ENCODE results near the gene OLFML2B. TPM values are rescaled to one million over a fixed set of nuclear protein-coding genes. Genes with fewer than 3 reads are reported as not detected.
"Not testable (repeated sequence)": the region's sequence is repeated elsewhere in the genome, so short reads cannot be mapped to it uniquely, and the experiment has no call there.

Gene OLFML2B
- total RNA-seq, 1 donor from 2014 or later: 17.5 TPM

DNA sequence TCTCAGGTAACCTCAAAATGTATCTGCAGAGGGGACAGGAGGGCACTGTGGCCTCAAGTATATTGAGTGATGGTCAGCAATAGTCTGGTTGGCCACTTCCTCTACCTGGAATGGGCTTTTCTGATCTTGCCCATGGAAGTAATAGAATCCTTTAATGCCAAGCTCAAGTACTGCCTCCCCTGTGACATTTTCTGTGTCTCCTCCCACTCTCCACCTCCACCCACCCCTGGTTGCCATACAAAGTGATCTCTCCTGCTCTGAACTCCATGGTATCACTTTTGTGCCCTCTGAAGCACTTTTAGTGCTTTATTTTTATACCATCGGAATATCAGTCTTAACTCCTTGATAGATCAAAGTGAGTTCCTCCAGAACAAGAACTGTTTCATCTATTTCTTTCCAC, 36.6 kb upstream of the OLFML2B start:
- H3K4me3 ChIP-seq: no peak overlapping the region
- ATAC-seq (no peak), DNase-seq (no peak)
- no peaks in the 10 kb centered on the region for H3K4me1 ChIP-seq
- no peak overlapping the region for H3K27ac ChIP-seq
- no peaks in the 10 kb centered on the region for H3K9me3 ChIP-seq
- intact Hi-C loops (cut with DNase I): no loop called here
- TF ChIP-seq, protein P1, sequence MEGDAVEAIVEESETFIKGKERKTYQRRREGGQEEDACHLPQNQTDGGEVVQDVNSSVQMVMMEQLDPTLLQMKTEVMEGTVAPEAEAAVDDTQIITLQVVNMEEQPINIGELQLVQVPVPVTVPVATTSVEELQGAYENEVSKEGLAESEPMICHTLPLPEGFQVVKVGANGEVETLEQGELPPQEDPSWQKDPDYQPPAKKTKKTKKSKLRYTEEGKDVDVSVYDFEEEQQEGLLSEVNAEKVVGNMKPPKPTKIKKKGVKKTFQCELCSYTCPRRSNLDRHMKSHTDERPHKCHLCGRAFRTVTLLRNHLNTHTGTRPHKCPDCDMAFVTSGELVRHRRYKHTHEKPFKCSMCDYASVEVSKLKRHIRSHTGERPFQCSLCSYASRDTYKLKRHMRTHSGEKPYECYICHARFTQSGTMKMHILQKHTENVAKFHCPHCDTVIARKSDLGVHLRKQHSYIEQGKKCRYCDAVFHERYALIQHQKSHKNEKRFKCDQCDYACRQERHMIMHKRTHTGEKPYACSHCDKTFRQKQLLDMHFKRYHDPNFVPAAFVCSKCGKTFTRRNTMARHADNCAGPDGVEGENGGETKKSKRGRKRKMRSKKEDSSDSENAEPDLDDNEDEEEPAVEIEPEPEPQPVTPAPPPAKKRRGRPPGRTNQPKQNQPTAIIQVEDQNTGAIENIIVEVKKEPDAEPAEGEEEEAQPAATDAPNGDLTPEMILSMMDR (IDR thresholded peaks at IDR 0.05): no peak
- peaks cover 11% of the 10 kb centered on the region for H3K27me3 ChIP-seq
- no peaks in the 10 kb centered on the region for H3K36me3 ChIP-seq

GRCh38 chr1:162059721-162060120, 36.1 kb upstream of the OLFML2B start:
- DNase-seq (no peak), ATAC-seq (no peak)
- Histone ChIP-seq H3K9me3 (no peaks in the 10 kb centered on the region), H3K4me3 (no peak overlapping the region), H3K36me3 (no peaks in the 10 kb centered on the region), H3K4me1 (no peaks in the 10 kb centered on the region), H3K27ac (no peak overlapping the region), H3K27me3 (peaks cover 5% of the 10 kb centered on the region)
- TF ChIP-seq, protein P1 (IDR thresholded peaks at IDR 0.05): no peak
- intact Hi-C loops (cut with DNase I): loop anchor here (5.0 to 10.0 kb wide), 2 partner anchors 218 to 325 kb away; partner anchors contain the start of gene C1orf226

DNA sequence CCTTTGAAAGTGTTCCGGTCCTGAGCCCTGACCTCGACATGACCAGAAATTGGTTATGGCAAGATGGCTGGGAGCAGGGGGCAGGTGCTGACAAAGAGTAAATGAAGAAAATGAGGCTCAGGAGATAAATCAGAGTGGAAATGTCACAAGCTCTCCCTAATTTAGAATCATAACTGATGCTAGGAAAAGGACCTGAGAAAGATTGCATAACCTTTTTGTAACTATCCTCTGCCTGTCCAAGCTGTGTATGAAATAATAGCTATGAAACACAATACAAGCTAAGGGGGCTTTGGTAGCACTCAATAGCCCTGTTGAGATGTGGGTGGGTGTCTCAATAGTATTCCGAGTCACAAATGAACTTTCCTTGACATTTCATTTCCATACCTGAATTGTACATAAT, 32.9 kb upstream of the OLFML2B start:
- no peaks in the 10 kb centered on the region for H3K4me1 ChIP-seq
- DNase-seq: no peak
- H3K4me3 ChIP-seq: no peak overlapping the region
- H3K27ac ChIP-seq: no peak overlapping the region
- TF ChIP-seq, protein P1 (IDR thresholded peaks at IDR 0.05): no peak
- H3K36me3 ChIP-seq: no peaks in the 10 kb centered on the region
- no peaks in the 10 kb centered on the region for H3K9me3 ChIP-seq
- ATAC-seq: no peak
- H3K27me3 ChIP-seq: no peaks in the 10 kb centered on the region
- intact Hi-C loops (cut with DNase I): loop anchor here (5.0 to 10.0 kb wide), 2 partner anchors 221 to 328 kb away; partner anchors contain the start of gene C1orf226

DNA sequence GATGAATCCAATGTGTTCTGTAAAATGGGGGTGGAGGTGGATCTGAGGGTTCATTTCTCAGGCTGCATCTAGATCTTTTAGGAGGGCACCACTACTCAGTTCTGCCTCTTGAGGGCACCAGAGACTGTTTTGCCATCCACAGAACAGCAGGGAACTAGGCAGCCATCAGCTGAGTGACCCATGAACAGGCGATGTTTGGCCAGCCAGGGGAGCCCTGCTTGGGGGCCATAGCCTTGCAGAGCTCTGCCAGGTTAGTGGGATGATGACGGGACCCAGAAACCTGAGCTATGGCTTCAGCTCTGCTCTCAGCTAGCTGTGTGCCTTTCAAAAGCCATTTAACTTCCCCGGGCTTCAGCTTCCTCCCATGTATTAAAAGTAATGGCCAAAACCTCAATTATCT, 32.4 kb upstream of the OLFML2B start:
- Histone ChIP-seq H3K4me3 (no peak overlapping the region), H3K36me3 (no peaks in the 10 kb centered on the region), H3K9me3 (no peaks in the 10 kb centered on the region), H3K27me3 (no peaks in the 10 kb centered on the region), H3K4me1 (no peaks in the 10 kb centered on the region), H3K27ac (no peak overlapping the region)
- TF ChIP-seq, protein P1 (IDR thresholded peaks at IDR 0.05): peak; percentile 87
- ATAC-seq (peak; percentile 98), DNase-seq (peak; percentile 67)
- intact Hi-C loops (cut with DNase I): loop anchor here (5.0 to 10.0 kb wide), 2 partner anchors 221 to 329 kb away; partner anchors contain the start of gene C1orf226

DNA sequence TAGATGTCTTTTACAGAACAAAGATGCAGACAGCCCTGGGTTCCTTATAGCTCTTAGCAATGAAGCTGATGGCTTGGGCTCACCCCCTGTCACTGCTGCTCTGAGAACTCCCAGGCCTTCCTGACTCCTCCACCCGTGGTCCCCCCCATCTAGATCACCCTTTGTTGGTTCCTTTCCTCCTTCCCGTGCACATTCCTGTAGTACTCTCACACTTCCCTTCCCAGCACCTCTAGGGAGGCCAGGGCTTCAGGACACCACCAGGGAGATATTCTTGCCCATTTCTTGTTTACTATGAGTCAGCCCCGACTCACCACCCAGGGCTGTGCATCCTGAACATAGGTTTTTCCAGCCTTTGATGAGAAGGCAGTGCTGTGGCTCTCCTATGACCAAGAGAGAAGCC, 31.4 kb upstream of the OLFML2B start:
- no peaks in the 10 kb centered on the region for H3K9me3 ChIP-seq
- TF ChIP-seq, protein P1 (IDR thresholded peaks at IDR 0.05): no peak
- H3K4me3 ChIP-seq: no peak overlapping the region
- ATAC-seq (no peak), DNase-seq (no peak)
- no peaks in the 10 kb centered on the region for H3K4me1 ChIP-seq
- no peak overlapping the region for H3K27ac ChIP-seq
- H3K27me3 ChIP-seq: no peaks in the 10 kb centered on the region
- intact Hi-C loops (cut with DNase I): loop anchor here (5.0 to 10.0 kb wide), 2 partner anchors 222 to 330 kb away; partner anchors contain the start of gene C1orf226
- no peaks in the 10 kb centered on the region for H3K36me3 ChIP-seq

- H3K4me1 ChIP-seq, DNase-seq, H3K27me3 ChIP-seq, H3K9me3 ChIP-seq, H3K36me3 ChIP-seq, ATAC-seq, H3K27ac ChIP-seq, H3K4me3 ChIP-seq: not testable (repeated sequence)
- intact Hi-C loops (cut with DNase I): loop anchor here (10.0 kb wide), 1 partner anchor 331 kb away; the partner anchor contains the start of gene C1orf226
Measured at GRCh38 chr1:162053949-162054348, 30.3 kb upstream of the OLFML2B start.

All from upper lobe of right lung (tissue), 1 donor.